ENCODE data around the gene NALCN.

NALCN gene

GRCh38 chr13:101205408-101205807 lies 210.9 kb downstream of the NALCN start:
- DNase-seq (ENCODE audit: low read depth): no peak

- peak; percentile 75 for DNase-seq (ENCODE audit: low read depth)
Measured at GRCh38 chr13:101204270-101205020, 211.9 kb downstream of the NALCN start.

GRCh38 chr13:101202590-101202989 lies 213.7 kb downstream of the NALCN start:
- no peak for DNase-seq (ENCODE audit: low read depth)

GRCh38 chr13:101190976-101191375 lies 225.3 kb downstream of the NALCN start:
- peak; percentile 4 for DNase-seq (ENCODE audit: low read depth)

- DNase-seq (ENCODE audit: low read depth): peak; percentile 39
Measured at GRCh38 chr13:101190337-101190736, 226.0 kb downstream of the NALCN start.

- DNase-seq (ENCODE audit: low read depth): no peak
Measured at GRCh38 chr13:101185606-101186005, 230.7 kb downstream of the NALCN start.

GRCh38 chr13:101181076-101181685 lies 235.1 kb downstream of the NALCN start:
- no peak for DNase-seq (ENCODE audit: low read depth)

- no peak for DNase-seq (ENCODE audit: low read depth)
Measured at GRCh38 chr13:101179021-101179420, 237.3 kb downstream of the NALCN start.

- no peak for DNase-seq (ENCODE audit: low read depth)
Measured at GRCh38 chr13:101178406-101178805, 237.9 kb downstream of the NALCN start.

GRCh38 chr13:101170306-101170705 lies 246.0 kb downstream of the NALCN start:
- no peak for DNase-seq (ENCODE audit: low read depth)

- no peak for DNase-seq (ENCODE audit: low read depth)
Measured at GRCh38 chr13:101157261-101157660, 259.0 kb downstream of the NALCN start.

GRCh38 chr13:101155920-101156319 lies 260.4 kb downstream of the NALCN start:
- DNase-seq (ENCODE audit: low read depth): no peak

- DNase-seq (ENCODE audit: low read depth): no peak
Measured at GRCh38 chr13:101152184-101152583, 264.1 kb downstream of the NALCN start.

- DNase-seq (ENCODE audit: low read depth): peak; percentile 42
Measured at GRCh38 chr13:101150998-101151397, 265.3 kb downstream of the NALCN start.

- peak; percentile 59 for DNase-seq (ENCODE audit: low read depth)
Measured at GRCh38 chr13:101149735-101150384, 266.4 kb downstream of the NALCN start.

GRCh38 chr13:101146101-101146898 lies 270.0 kb downstream of the NALCN start:
- DNase-seq (ENCODE audit: low read depth): no peak

- DNase-seq (ENCODE audit: low read depth): peak; percentile 48
Measured at GRCh38 chr13:101144808-101145419, 271.4 kb downstream of the NALCN start.

GRCh38 chr13:101140936-101141335 lies 275.4 kb downstream of the NALCN start:
- no peak for DNase-seq (ENCODE audit: low read depth)

GRCh38 chr13:101140087-101140770 lies 276.1 kb downstream of the NALCN start:
- no peak for DNase-seq (ENCODE audit: low read depth)

GRCh38 chr13:101139081-101139480 lies 277.2 kb downstream of the NALCN start:
- DNase-seq (ENCODE audit: low read depth): no peak

- DNase-seq (ENCODE audit: low read depth): peak; percentile 17
Measured at GRCh38 chr13:101127741-101128353, 288.5 kb downstream of the NALCN start.

Measured in fibroblast of gingiva (primary cell).